ENCODE results near the gene ZMYND10. TPM values are rescaled to one million over a fixed set of nuclear protein-coding genes. Genes with fewer than 3 reads are reported as not detected.

ZMYND10 gene
- total RNA-seq, 2 experiments from 2014 or later, result 0.39 to 0.74 TPM

Other genes with a start within 250 kb of the ZMYND10 start
- under 1 TPM; 0.10 to 0.28 TPM for gene SEMA3F, start 190.4 kb downstream of the ZMYND10 start, total RNA-seq
- gene GNAT1, start 154.1 kb downstream of the ZMYND10 start, total RNA-seq, result under 1 TPM in 1 of 2 experiments, not detected in 1; 0.12 TPM
- under 1 TPM in 1 of 2 experiments, not detected in 1; 0.18 TPM for gene SLC38A3, start 140.5 kb downstream of the ZMYND10 start, total RNA-seq
- gene GNAI2, start 109.5 kb downstream of the ZMYND10 start, total RNA-seq, result 100 to 1,000 TPM; 211 to 217 TPM
- 1 to 10 TPM; 1.2 to 1.6 TPM for gene SEMA3B, start 76.6 kb downstream of the ZMYND10 start, total RNA-seq
- not detected for gene LSMEM2, start 66.6 kb downstream of the ZMYND10 start, total RNA-seq
- 100 to 1,000 TPM; 177 to 182 TPM for gene IFRD2, start 53.3 kb downstream of the ZMYND10 start, total RNA-seq
- gene HYAL3, start 46.3 kb downstream of the ZMYND10 start, total RNA-seq, result 1 to 10 TPM; 6.0 to 6.8 TPM
- 10 to 100 TPM; 16.3 to 16.7 TPM for gene NAA80, start 46.3 kb downstream of the ZMYND10 start, total RNA-seq
- under 1 TPM in 1 of 2 experiments, not detected in 1; 0.35 TPM for gene HYAL1, start 42.2 kb downstream of the ZMYND10 start, total RNA-seq
- 1 to 10 TPM; 6.5 to 6.8 TPM for gene HYAL2, start 23.0 kb downstream of the ZMYND10 start, total RNA-seq
- 10 to 100 TPM; 26.8 to 29.1 TPM for gene TUSC2, start 17.5 kb downstream of the ZMYND10 start, total RNA-seq
- 10 to 100 TPM; 51.7 to 53.7 TPM for gene RASSF1, start 4.9 kb downstream of the ZMYND10 start, total RNA-seq
- gene NPRL2, start 5.0 kb upstream of the ZMYND10 start, total RNA-seq, result 10 to 100 TPM; 41.1 to 43.8 TPM
- 10 to 100 TPM; 19.4 to 19.5 TPM for gene CYB561D2, start 5.1 kb upstream of the ZMYND10 start, total RNA-seq
- gene TMEM115, start 13.8 kb upstream of the ZMYND10 start, total RNA-seq, result 10 to 100 TPM; 19.0 to 20.2 TPM
- gene CACNA2D2, start 157.9 kb upstream of the ZMYND10 start, total RNA-seq, result under 1 TPM; 0.70 to 0.80 TPM
- gene C3orf18, start 222.0 kb upstream of the ZMYND10 start, total RNA-seq, result 10 to 100 TPM; 15.9 to 17.1 TPM
- gene HEMK1, start 223.8 kb upstream of the ZMYND10 start, total RNA-seq, result 10 to 100 TPM; 59.8 to 64.7 TPM